ENCODE results near the gene CDSN. TPM values are rescaled to one million over a fixed set of nuclear protein-coding genes. Genes with fewer than 3 reads are reported as not detected.
A peak's percentile ranks its signal among the peaks of the same experiment; 100 is the strongest.

CDSN gene
- total and polyA plus RNA-seq, 4 donors: not detected

GRCh38 chr6:31138982-31139381 lies 18.7 kb upstream of the CDSN start, which contains the start of gene PSORS1C2:
PSORS1C2 (minus strand) TSS chr6:31139066; CDS start chr6:31139026, 40 bp downstream.
- no peak within 1 kb of the TSS for H3K4me3 ChIP-seq (ENCODE audit: low read length in 2 of 2)
- 93 to 94% methylated on average over 4 of the region's 4 CpGs for WGBS, 2 donors
- DNase-seq: no peak

GRCh38 chr6:31135710-31136109 lies 15.5 kb upstream of the CDSN start:
- Histone ChIP-seq H3K4me3 (ENCODE audit: low read length in 2 of 2) (no peak overlapping the region), H3K36me3 (ENCODE audit: control insufficient read depth in 1 of 2, insufficient read depth in 2 of 2, low read length in 1 of 2) (no peaks in the 10 kb centered on the region), H3K9me3 (ENCODE audit: control insufficient read depth, low read length) (no peaks in the 10 kb centered on the region), H3K4me1 (ENCODE audit: control insufficient read depth in 1 of 2, insufficient read depth in 2 of 2, low read length in 2 of 2) (no peaks in the 10 kb centered on the region), H3K27ac (ENCODE audit: low read depth in 1 of 2, low read length in 2 of 2) (no peak overlapping the region), H3K27me3 (ENCODE audit: control insufficient read depth in 1 of 2, insufficient read depth in 2 of 2, low read length in 1 of 2) (no peaks in the 10 kb centered on the region)
- ATAC-seq (ENCODE audit: low FRiP score) (no peak), DNase-seq (no peak)
- intact Hi-C loops (cut with DNase I): loop anchor here in 1 of 2 donors (2.0 kb wide), 1 partner anchor 231 kb away; no protein-coding TSS in a partner anchor
- 88 to 94% methylated on average over 10 of the region's 10 CpGs for WGBS, 2 donors

More at GRCh38 chr6:31138982-31139381, 18.7 kb upstream of the CDSN start, which contains the start of gene PSORS1C2:
- H3K4me1 ChIP-seq (ENCODE audit: control insufficient read depth in 1 of 2, insufficient read depth in 2 of 2, low read length in 2 of 2): no peaks in the 10 kb centered on the region
- intact Hi-C loops (cut with DNase I): loop anchor here in 1 of 2 donors (2.0 kb wide), 1 partner anchor 52 kb away; no protein-coding TSS in a partner anchor
- H3K27ac ChIP-seq (ENCODE audit: low read depth in 1 of 2, low read length in 2 of 2): no peak within 1 kb of the TSS
- H3K9me3 ChIP-seq (ENCODE audit: control insufficient read depth, low read length): no peaks in the 10 kb centered on the region
- no peak for ATAC-seq (ENCODE audit: low FRiP score)
- no peaks in the 10 kb centered on the region for H3K27me3 ChIP-seq (ENCODE audit: control insufficient read depth in 1 of 2, insufficient read depth in 2 of 2, low read length in 1 of 2)
- H3K36me3 ChIP-seq (ENCODE audit: control insufficient read depth in 1 of 2, insufficient read depth in 2 of 2, low read length in 1 of 2): no peaks in the 10 kb centered on the region

- Histone ChIP-seq H3K27ac (ENCODE audit: low read depth in 1 of 2, low read length in 2 of 2) (no peak overlapping the region), H3K4me1 (ENCODE audit: control insufficient read depth in 1 of 2, insufficient read depth in 2 of 2, low read length in 2 of 2) (no peaks in the 10 kb centered on the region), H3K9me3 (ENCODE audit: control insufficient read depth, low read length) (no peaks in the 10 kb centered on the region), H3K36me3 (ENCODE audit: control insufficient read depth in 1 of 2, insufficient read depth in 2 of 2, low read length in 1 of 2) (no peaks in the 10 kb centered on the region), H3K4me3 (ENCODE audit: low read length in 2 of 2) (no peak overlapping the region), H3K27me3 (ENCODE audit: control insufficient read depth in 1 of 2, insufficient read depth in 2 of 2, low read length in 1 of 2) (no peaks in the 10 kb centered on the region)
- DNase-seq (no peak), ATAC-seq (ENCODE audit: low FRiP score) (no peak)
- intact Hi-C loops (cut with DNase I): no loop called here
- WGBS, 2 donors: 57 to 63% methylated on average over 6 of the region's 6 CpGs
Observed at GRCh38 chr6:31132806-31133205, 12.6 kb upstream of the CDSN start.

- intact Hi-C loops (cut with DNase I): no loop called here
Observed at GRCh38 chr6:31131595-31131994, 11.3 kb upstream of the CDSN start.

GRCh38 chr6:31130751-31131150 lies 10.5 kb upstream of the CDSN start:
- Histone ChIP-seq H3K4me3 (ENCODE audit: low read length in 2 of 2) (no peak overlapping the region), H3K4me1 (ENCODE audit: control insufficient read depth in 1 of 2, insufficient read depth in 2 of 2, low read length in 2 of 2) (no peaks in the 10 kb centered on the region), H3K27me3 (ENCODE audit: control insufficient read depth in 1 of 2, insufficient read depth in 2 of 2, low read length in 1 of 2) (no peaks in the 10 kb centered on the region), H3K9me3 (ENCODE audit: control insufficient read depth, low read length) (no peaks in the 10 kb centered on the region), H3K36me3 (ENCODE audit: control insufficient read depth in 1 of 2, insufficient read depth in 2 of 2, low read length in 1 of 2) (no peaks in the 10 kb centered on the region), H3K27ac (ENCODE audit: low read depth in 1 of 2, low read length in 2 of 2) (no peak overlapping the region)
- ATAC-seq (ENCODE audit: low FRiP score) (no peak), DNase-seq (no peak)
- 96 to 97% methylated on average over 3 of the region's 3 CpGs for WGBS, 2 donors
- intact Hi-C loops (cut with DNase I): no loop called here

More at GRCh38 chr6:31131595-31131994, 11.3 kb upstream of the CDSN start:
- Histone ChIP-seq H3K27me3 (ENCODE audit: control insufficient read depth in 1 of 2, insufficient read depth in 2 of 2, low read length in 1 of 2) (no peaks in the 10 kb centered on the region), H3K27ac (ENCODE audit: low read depth in 1 of 2, low read length in 2 of 2) (no peak overlapping the region), H3K36me3 (ENCODE audit: control insufficient read depth in 1 of 2, insufficient read depth in 2 of 2, low read length in 1 of 2) (no peaks in the 10 kb centered on the region), H3K9me3 (ENCODE audit: control insufficient read depth, low read length) (no peaks in the 10 kb centered on the region), H3K4me3 (ENCODE audit: low read length in 2 of 2) (no peak overlapping the region), H3K4me1 (ENCODE audit: control insufficient read depth in 1 of 2, insufficient read depth in 2 of 2, low read length in 2 of 2) (no peaks in the 10 kb centered on the region)
- ATAC-seq (ENCODE audit: low FRiP score) (no peak), DNase-seq (no peak)
- 78 to 82% methylated on average over 3 of the region's 3 CpGs for WGBS, 2 donors

GRCh38 chr6:31129130-31129529 lies 8.9 kb upstream of the CDSN start:
- no peak for DNase-seq
- Histone ChIP-seq H3K27me3 (ENCODE audit: control insufficient read depth in 1 of 2, insufficient read depth in 2 of 2, low read length in 1 of 2) (no peaks in the 10 kb centered on the region), H3K9me3 (ENCODE audit: control insufficient read depth, low read length) (no peaks in the 10 kb centered on the region), H3K36me3 (ENCODE audit: control insufficient read depth in 1 of 2, insufficient read depth in 2 of 2, low read length in 1 of 2) (no peaks in the 10 kb centered on the region), H3K4me1 (ENCODE audit: control insufficient read depth in 1 of 2, insufficient read depth in 2 of 2, low read length in 2 of 2) (no peaks in the 10 kb centered on the region), H3K4me3 (ENCODE audit: low read length in 2 of 2) (no peak overlapping the region), H3K27ac (ENCODE audit: low read depth in 1 of 2, low read length in 2 of 2) (no peak overlapping the region)
- no peak for ATAC-seq (ENCODE audit: low FRiP score)
- intact Hi-C loops (cut with DNase I): no loop called here
- 69 to 72% methylated on average over 4 of the region's 4 CpGs for WGBS, 2 donors

- no peaks in the 10 kb centered on the region for H3K4me1 ChIP-seq (ENCODE audit: control insufficient read depth in 1 of 2, insufficient read depth in 2 of 2, low read length in 2 of 2)
- no peak overlapping the region for H3K27ac ChIP-seq (ENCODE audit: low read depth in 1 of 2, low read length in 2 of 2)
- intact Hi-C loops (cut with DNase I): no loop called here
- 6 to 11% methylated on average over 8 of the region's 8 CpGs for WGBS, 2 donors
- H3K27me3 ChIP-seq (ENCODE audit: control insufficient read depth in 1 of 2, insufficient read depth in 2 of 2, low read length in 1 of 2): no peaks in the 10 kb centered on the region
- no peaks in the 10 kb centered on the region for H3K36me3 ChIP-seq (ENCODE audit: control insufficient read depth in 1 of 2, insufficient read depth in 2 of 2, low read length in 1 of 2)
- no peaks in the 10 kb centered on the region for H3K9me3 ChIP-seq (ENCODE audit: control insufficient read depth, low read length)
- ATAC-seq (ENCODE audit: low FRiP score) (peak; percentile 66), DNase-seq (no peak)
- H3K4me3 ChIP-seq (ENCODE audit: low read length in 2 of 2): no peak overlapping the region
Observed at GRCh38 chr6:31128093-31128676, 7.9 kb upstream of the CDSN start.

- Histone ChIP-seq H3K9me3 (ENCODE audit: control insufficient read depth, low read length) (no peaks in the 10 kb centered on the region), H3K36me3 (ENCODE audit: control insufficient read depth in 1 of 2, insufficient read depth in 2 of 2, low read length in 1 of 2) (no peaks in the 10 kb centered on the region), H3K27me3 (ENCODE audit: control insufficient read depth in 1 of 2, insufficient read depth in 2 of 2, low read length in 1 of 2) (no peaks in the 10 kb centered on the region), H3K27ac (ENCODE audit: low read depth in 1 of 2, low read length in 2 of 2) (no peak overlapping the region), H3K4me3 (ENCODE audit: low read length in 2 of 2) (no peak overlapping the region), H3K4me1 (ENCODE audit: control insufficient read depth in 1 of 2, insufficient read depth in 2 of 2, low read length in 2 of 2) (no peaks in the 10 kb centered on the region)
- ATAC-seq (ENCODE audit: low FRiP score): no peak
- no peak for DNase-seq
- 81% methylated on average over 16 of the region's 16 CpGs for WGBS, 2 donors
- intact Hi-C loops (cut with DNase I): no loop called here
Observed at GRCh38 chr6:31126396-31127175, 6.3 kb upstream of the CDSN start.

All from aorta (tissue), 5 donors.